IMR-90 (cell line): Measurements from ENCODE around the gene RNF213. TPM values are rescaled to one million over a fixed set of nuclear protein-coding genes. Genes with fewer than 3 reads are reported as not detected.

Experiments
- ATAC-seq: fragments of 200-7000 bp; cut with Tn5 transposase; 2 replicates; pipeline ENCODE4 v1.9.1; 2020; ENCODE audit warnings: low read depth, mild to moderate bottlenecking, moderate library complexity
- BruUV-seq: library from RNA; stranded (reverse); fragments of 400-500 nt; replicated peaks from 2 replicates; lab custom pipeline; 2021; lab: Mats Ljungman, UMichigan
- CTCF ChIA-PET: fragments of 300-600 bp; formaldehyde crosslinking; extraction: SDS; loops from one replicate; lab custom pipeline; 2021; ENCODE audit warnings: antibody characterized with exemption; lab: Yijun Ruan, JAX
- POLR2A ChIA-PET: fragments of 300-600 bp; sonication (Branson Sonifier 250); formaldehyde crosslinking; loops from one replicate; lab custom pipeline; 2022; ENCODE audit warnings: antibody characterized with exemption; ENCODE audit not compliant: unreplicated experiment; lab: Charles Lee
- DNase-seq: peaks from one replicate; pipeline ENCODE4 v3.0.0; 2013
- H2AFZ ChIP-seq: replicated peaks from 2 replicates; pipeline ENCODE3; 2013; ENCODE audit warnings: low read length, mild to moderate bottlenecking; ENCODE audit not compliant: poor library complexity
- H2AK5ac ChIP-seq: 2 replicates; pipeline ENCODE4 v1.6.1; 2013; ENCODE audit warnings: low read depth, low read length, inconsistent platforms
- H2AK9ac ChIP-seq: replicated peaks from 2 replicates; pipeline ENCODE3; 2013; ENCODE audit warnings: mild to moderate bottlenecking, low read depth, low read length, moderate library complexity; ENCODE audit not compliant: poor library complexity
- H2BK120ac ChIP-seq: 2 replicates; pipeline ENCODE4 v1.6.1; 2013; ENCODE audit warnings: low read depth, low read length, inconsistent platforms
- H2BK15ac ChIP-seq: 3 replicates; pipeline ENCODE4 v1.6.1; 2013; ENCODE audit warnings: low read depth, low read length, inconsistent platforms
- H2BK20ac ChIP-seq: 2 replicates; pipeline ENCODE4 v1.6.1; 2013; ENCODE audit warnings: low read depth, mild to moderate bottlenecking, inconsistent platforms, low read length, moderate library complexity
- H2BK5ac ChIP-seq: 2 replicates; pipeline ENCODE4 v1.6.1; 2013; ENCODE audit warnings: mild to moderate bottlenecking, low read depth, low read length, inconsistent platforms; ENCODE audit not compliant: poor library complexity, severe bottlenecking
- H3K14ac ChIP-seq: replicated peaks from 2 replicates; pipeline ENCODE4 v1.6.1; 2013; ENCODE audit warnings: low read depth, low read length, inconsistent platforms
- H3K18ac ChIP-seq: 2 replicates; pipeline ENCODE4 v1.6.1; 2013; ENCODE audit warnings: low read depth, low read length, control low read depth
- H3K23ac ChIP-seq: 2 replicates; pipeline ENCODE4 v1.6.1; 2013; ENCODE audit warnings: low read depth, low read length, inconsistent platforms
- H3K27ac ChIP-seq: 2 replicates; pipeline ENCODE4 v1.5.1; 2013; ENCODE audit warnings: mild to moderate bottlenecking, control low read depth, low read length; ENCODE audit not compliant: insufficient read depth
- H3K27me3 ChIP-seq: 2 replicates; pipeline ENCODE4 v1.6.1; 2013; ENCODE audit warnings: low read length; ENCODE audit not compliant: control insufficient read depth, insufficient read depth
- H3K36me3 ChIP-seq: 2 replicates; pipeline ENCODE4 v1.6.1; 2013; ENCODE audit warnings: low read length, mixed read lengths; ENCODE audit not compliant: control insufficient read depth, insufficient read depth
- H3K4ac ChIP-seq: 2 replicates; pipeline ENCODE4 v1.6.1; 2013; ENCODE audit warnings: low read depth, low read length, inconsistent platforms
- H3K4me1 ChIP-seq: 2 replicates; pipeline ENCODE4 v1.6.1; 2013; ENCODE audit warnings: low read length, mixed read lengths; ENCODE audit not compliant: control insufficient read depth, insufficient read depth
- H3K4me2 ChIP-seq: 2 replicates; pipeline ENCODE4 v1.6.1; 2013; ENCODE audit warnings: low read depth, mild to moderate bottlenecking, control low read depth, low read length, moderate library complexity
- H3K4me3 ChIP-seq: 2 replicates; pipeline ENCODE4 v1.5.1; 2013; ENCODE audit warnings: low read depth, mild to moderate bottlenecking, control low read depth, low read length, moderate library complexity; ENCODE audit not compliant: insufficient read depth
- H3K56ac ChIP-seq: 2 replicates; pipeline ENCODE4 v1.6.1; 2013; ENCODE audit warnings: low read length, inconsistent platforms; ENCODE audit not compliant: insufficient read depth; ENCODE audit errors: extremely low read depth
- H3K79me1 ChIP-seq, 2 experiments: 2 replicates each; pipeline ENCODE4 v1.6.1; 2013; ENCODE audit warnings: low read length in 2 of 2, inconsistent platforms in 1 of 2, low read depth in 1 of 2
- H3K9ac ChIP-seq: 2 replicates; pipeline ENCODE4 v1.6.1; 2013; ENCODE audit warnings: low read depth, low read length, control low read depth
- H3K9me1 ChIP-seq: 2 replicates; pipeline ENCODE4 v1.6.1; 2013; ENCODE audit warnings: low read length, inconsistent platforms; ENCODE audit not compliant: insufficient read depth
- H3K9me3 ChIP-seq: 2 replicates; pipeline ENCODE4 v1.6.1; 2013; ENCODE audit warnings: low read length; ENCODE audit not compliant: control insufficient read depth, insufficient read depth
- H4K20me1 ChIP-seq: 2 replicates; pipeline ENCODE4 v1.6.1; 2013; ENCODE audit warnings: low read length, inconsistent platforms; ENCODE audit not compliant: insufficient read depth
- H4K5ac ChIP-seq: 2 replicates; pipeline ENCODE4 v1.6.1; 2013; ENCODE audit warnings: mild to moderate bottlenecking, low read depth, low read length, control low read depth
- H4K8ac ChIP-seq, 2 experiments: 2 replicates each; pipeline ENCODE4 v1.6.1; 2013; ENCODE audit warnings: low read depth in 2 of 2, low read length in 2 of 2, control low read depth in 1 of 2, inconsistent platforms in 1 of 2
- H4K91ac ChIP-seq: 2 replicates; pipeline ENCODE4 v1.6.1; 2013; ENCODE audit warnings: low read depth, low read length, inconsistent platforms; ENCODE audit not compliant: insufficient read depth
- BHLHE40 ChIP-seq: fragments of 150-350 bp; IDR thresholded peaks from 2 replicates; pipeline ENCODE4 v1.6.1; 2016; ENCODE audit warnings: mild to moderate bottlenecking, low read depth, low read length
- CEBPB ChIP-seq: IDR thresholded peaks from 2 replicates; pipeline ENCODE4 v1.6.1; 2012; ENCODE audit warnings: low read depth, low read length, improper control_type of control experiment
- CHD1 ChIP-seq: IDR thresholded peaks from 2 replicates; pipeline ENCODE4 v1.6.1; 2012; ENCODE audit warnings: low read depth, low read length, improper control_type of control experiment
- ELK1 ChIP-seq: fragments of 150-350 bp; IDR thresholded peaks from 2 replicates; pipeline ENCODE4 v1.6.1; 2016; ENCODE audit warnings: low read depth, mild to moderate bottlenecking, low read length, moderate library complexity, borderline replicate concordance
- FOS ChIP-seq: fragments of 150-350 bp; IDR thresholded peaks from 2 replicates; pipeline ENCODE4 v1.6.1; 2016; ENCODE audit warnings: low read depth, low read length
- MAFK ChIP-seq: IDR thresholded peaks from 2 replicates; pipeline ENCODE4 v1.6.1; 2012; ENCODE audit warnings: low read depth, low read length, improper control_type of control experiment
- MAZ ChIP-seq: IDR thresholded peaks from 2 replicates; pipeline ENCODE4 v1.6.1; 2012; ENCODE audit warnings: low read depth, mild to moderate bottlenecking, low read length, improper control_type of control experiment, moderate library complexity, borderline replicate concordance
- MXI1 ChIP-seq: IDR thresholded peaks from 2 replicates; pipeline ENCODE4 v1.6.1; 2012; ENCODE audit warnings: low read depth, mild to moderate bottlenecking, low read length, moderate library complexity, borderline replicate concordance
- NFE2L2 ChIP-seq: fragments of 150-350 bp; IDR thresholded peaks from 2 replicates; pipeline ENCODE4 v1.6.1; 2016; ENCODE audit warnings: low read depth, mild to moderate bottlenecking, low read length
- POLR2A ChIP-seq: IDR thresholded peaks from 2 replicates; pipeline ENCODE4 v1.6.1; 2012; ENCODE audit warnings: mild to moderate bottlenecking, low read depth, low read length
- RAD21 ChIP-seq: IDR thresholded peaks from 2 replicates; pipeline ENCODE4 v1.6.1; 2012; ENCODE audit warnings: low read length, improper control_type of control experiment
- RCOR1 ChIP-seq: IDR thresholded peaks from 2 replicates; pipeline ENCODE4 v1.6.1; 2012; ENCODE audit warnings: mild to moderate bottlenecking, low read length, improper control_type of control experiment; ENCODE audit not compliant: insufficient replicate concordance
- RFX5 ChIP-seq: IDR thresholded peaks from 2 replicates; pipeline ENCODE4 v1.8.0; 2012; ENCODE audit warnings: low read depth, mild to moderate bottlenecking, low read length, moderate library complexity
- SMC3 ChIP-seq: fragments of 150-350 bp; IDR thresholded peaks from 2 replicates; pipeline ENCODE4 v1.6.1; 2016; ENCODE audit warnings: low read depth, mild to moderate bottlenecking, antibody characterized with exemption, low read length, moderate library complexity
- WGBS, 2 experiments: methylation state at CpG; one replicate each; pipeline versions ENCODE4 v1.1.5 to v1.1.7; 2013; ENCODE audit warnings: missing lambda C conversion rate in 2 of 2; ENCODE audit not compliant: insufficient read length in 1 of 2; ENCODE audit errors: extremely low coverage in 2 of 2; 5-methylcytosine and 5-hydroxymethylcytosine counted together
- dilution Hi-C: fragments of 300-500 bp; cut with HindIII; formaldehyde crosslinking; loops from one replicate; pipeline ENCODE4 v1.14.3; 2018; ENCODE audit warnings: low sequenced_read_pairs; ENCODE audit not compliant: unreplicated experiment
- in situ Hi-C: fragments of 300-500 bp; cut with MboI; formaldehyde crosslinking; loops from 3 replicates; pipeline ENCODE4 v1.14.3; 2019; ENCODE audit warnings: low sequenced_read_pairs, inconsistent platforms, mixed read lengths
- intact Hi-C: fragments of 100-400 bp; cut with micrococcal nuclease; formaldehyde crosslinking; loops from 2 replicates; pipeline ENCODE4 v1.10.0; 2022
- polyA plus RNA-seq, 3 experiments: library from polyadenylated mRNA; depleted of rRNA; stranded (reverse); fragments of >200 nt; gene quantifications; 2 replicates each; pipeline ENCODE4 v1.2.3, GENCODE V29; 2012; ENCODE audit warnings: low replicate concordance in 1 of 3
- total RNA-seq: library from RNA; depleted of rRNA; stranded (reverse); fragments of >200 nt; gene quantifications from 2 replicates; pipeline ENCODE4 v1.2.3, GENCODE V29; 2012
- TF ChIP-seq, protein P1 (sequence below): fragments of 150-350 bp; IDR thresholded peaks from 2 replicates; pipeline ENCODE4 v1.6.1; 2017; ENCODE audit warnings: mild to moderate bottlenecking, antibody characterized with exemption, low read length, low read depth
- TF ChIP-seq, protein P2 (sequence below): conservative IDR thresholded peaks from 2 replicates; pipeline ENCODE4 v1.5.1; 2012; ENCODE audit warnings: mild to moderate bottlenecking, low read depth, low read length, improper control_type of control experiment

RNF213 gene
- total and polyA plus RNA-seq, 2 of the 4 experiments (the other 2 are of a cell fraction) = 23.4 to 36.0 TPM

DNA sequence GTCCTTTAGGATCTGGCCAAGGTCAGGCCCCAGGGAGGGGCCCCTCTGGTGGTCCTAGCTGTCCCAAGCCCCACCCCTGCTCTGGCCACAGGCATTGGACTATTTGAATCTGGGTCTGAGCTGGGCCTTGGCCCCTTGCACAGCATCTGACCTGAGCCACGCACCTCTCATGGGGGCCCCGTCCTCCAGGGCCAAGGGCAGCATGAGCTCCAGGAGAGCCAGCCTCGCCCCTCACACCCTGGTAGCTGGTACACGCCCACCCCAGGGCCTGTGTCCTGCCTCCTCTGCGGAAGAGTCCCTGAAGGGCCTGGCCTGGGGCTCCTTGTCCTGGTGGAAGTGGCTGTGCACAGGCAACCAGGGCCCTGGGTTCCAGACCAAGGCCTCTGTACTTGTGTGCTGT, 178.2 kb downstream of the RNF213 start:
- H3K4me1 ChIP-seq = peaks cover 2% of the 10 kb centered on the region; the same call in 1 of the 2 replicates
- no peak overlapping the region for H3K4ac ChIP-seq
- no peak overlapping the region for H3K4me2 ChIP-seq
- no peak overlapping the region for H2AK5ac ChIP-seq
- H3K23ac ChIP-seq = no peak overlapping the region
- H3K56ac ChIP-seq = no peak overlapping the region
- ChIA-PET CTCF (no interaction called here), POLR2A (no interaction called here)
- H3K79me1 ChIP-seq = no peaks in the 10 kb centered on the region
- no peak overlapping the region for H3K27ac ChIP-seq
- no peaks in the 10 kb centered on the region for H3K9me1 ChIP-seq
- DNase-seq = no peak
- dilution Hi-C loops (no loop called here), intact Hi-C loops (no loop called here), in situ Hi-C loops (no loop called here)
- TF ChIP-seq FOS (no peak), MXI1 (no peak), RCOR1 (no peak), POLR2A (no peak), RFX5 (no peak), BHLHE40 (no peak), ELK1 (no peak), CHD1 (no peak), RAD21 (no peak), MAFK (no peak), NFE2L2 (no peak), SMC3 (no peak), CEBPB (no peak), MAZ (no peak)
- TF ChIP-seq, protein P1, sequence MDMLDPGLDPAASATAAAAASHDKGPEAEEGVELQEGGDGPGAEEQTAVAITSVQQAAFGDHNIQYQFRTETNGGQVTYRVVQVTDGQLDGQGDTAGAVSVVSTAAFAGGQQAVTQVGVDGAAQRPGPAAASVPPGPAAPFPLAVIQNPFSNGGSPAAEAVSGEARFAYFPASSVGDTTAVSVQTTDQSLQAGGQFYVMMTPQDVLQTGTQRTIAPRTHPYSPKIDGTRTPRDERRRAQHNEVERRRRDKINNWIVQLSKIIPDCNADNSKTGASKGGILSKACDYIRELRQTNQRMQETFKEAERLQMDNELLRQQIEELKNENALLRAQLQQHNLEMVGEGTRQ = no peak
- TF ChIP-seq, protein P2, sequence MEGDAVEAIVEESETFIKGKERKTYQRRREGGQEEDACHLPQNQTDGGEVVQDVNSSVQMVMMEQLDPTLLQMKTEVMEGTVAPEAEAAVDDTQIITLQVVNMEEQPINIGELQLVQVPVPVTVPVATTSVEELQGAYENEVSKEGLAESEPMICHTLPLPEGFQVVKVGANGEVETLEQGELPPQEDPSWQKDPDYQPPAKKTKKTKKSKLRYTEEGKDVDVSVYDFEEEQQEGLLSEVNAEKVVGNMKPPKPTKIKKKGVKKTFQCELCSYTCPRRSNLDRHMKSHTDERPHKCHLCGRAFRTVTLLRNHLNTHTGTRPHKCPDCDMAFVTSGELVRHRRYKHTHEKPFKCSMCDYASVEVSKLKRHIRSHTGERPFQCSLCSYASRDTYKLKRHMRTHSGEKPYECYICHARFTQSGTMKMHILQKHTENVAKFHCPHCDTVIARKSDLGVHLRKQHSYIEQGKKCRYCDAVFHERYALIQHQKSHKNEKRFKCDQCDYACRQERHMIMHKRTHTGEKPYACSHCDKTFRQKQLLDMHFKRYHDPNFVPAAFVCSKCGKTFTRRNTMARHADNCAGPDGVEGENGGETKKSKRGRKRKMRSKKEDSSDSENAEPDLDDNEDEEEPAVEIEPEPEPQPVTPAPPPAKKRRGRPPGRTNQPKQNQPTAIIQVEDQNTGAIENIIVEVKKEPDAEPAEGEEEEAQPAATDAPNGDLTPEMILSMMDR = no peak
- no peak for ATAC-seq
- no peak overlapping the region for H2BK5ac ChIP-seq
- no peaks in the 10 kb centered on the region for H3K36me3 ChIP-seq
- H4K20me1 ChIP-seq = no peaks in the 10 kb centered on the region; the same call in 1 of the 2 replicates
- WGBS, 2 experiments = no CpG with 5 or more reads among the region's 5 CpGs
- H2BK120ac ChIP-seq = no peak overlapping the region
- H2BK15ac ChIP-seq = no peak overlapping the region
- H4K8ac ChIP-seq = no peak overlapping the region
- H2AFZ ChIP-seq = no peak overlapping the region
- H3K18ac ChIP-seq = no peak overlapping the region
- H3K14ac ChIP-seq = no peak overlapping the region
- no peak overlapping the region for H2BK20ac ChIP-seq
- no TSS peak for BruUV-seq
- H4K5ac ChIP-seq = no peak overlapping the region
- no peak overlapping the region for H3K9ac ChIP-seq
- no peaks in the 10 kb centered on the region for H3K9me3 ChIP-seq
- H3K27me3 ChIP-seq = peaks cover 4% of the 10 kb centered on the region; the same call in 1 of the 2 replicates
- H4K91ac ChIP-seq = no peak overlapping the region
- no peak overlapping the region for H2AK9ac ChIP-seq
- no peak overlapping the region for H3K4me3 ChIP-seq
